OCI-LY3 (cell line): ENCODE results near the gene CCDC134.

Source experiments
- H2AFZ ChIP-seq: fragments of 200-600, 300-600 bp; shearing (Covaris generic); 2 replicates; pipeline ENCODE4 v1.6.0; 2014; ENCODE audit warnings: antibody characterized with exemption, low read depth, low read length
- H3K27ac ChIP-seq: fragments of 200-600, 300-600 bp; sonication (generic); 2 replicates; pipeline ENCODE4 v1.5.1; 2014; ENCODE audit warnings: mild to moderate bottlenecking, low read length, moderate library complexity, mixed read lengths
- H3K27me3 ChIP-seq: fragments of 200-600, 300-600 bp; sonication (generic); 2 replicates; pipeline ENCODE4 v1.6.1; 2014; ENCODE audit warnings: low read depth, low read length, mixed read lengths
- H3K36me3 ChIP-seq: fragments of 200-600, 300-600 bp; sonication (generic); replicated peaks from 2 replicates; pipeline ENCODE3; 2014; ENCODE audit warnings: low read depth, low read length, mixed read lengths
- H3K4me1 ChIP-seq: fragments of 300-600, 200-600 bp; sonication (generic); 2 replicates; pipeline ENCODE4 v1.6.1; 2014; ENCODE audit warnings: low read length, mixed read lengths
- H3K4me2 ChIP-seq: fragments of 200-600, 300-600 bp; sonication (generic); 2 replicates; pipeline ENCODE4 v1.6.1; 2014; ENCODE audit warnings: low read length, mixed read lengths
- H3K4me3 ChIP-seq: fragments of 300-600, 200-600 bp; sonication (generic); 2 replicates; pipeline ENCODE4 v1.5.1; 2014; ENCODE audit warnings: antibody characterized with exemption, mild to moderate bottlenecking, low read length, moderate library complexity
- H3K79me2 ChIP-seq: fragments of 300-600, 200-600 bp; shearing (Covaris generic); 2 replicates; pipeline ENCODE4 v1.6.1; 2014; ENCODE audit warnings: mild to moderate bottlenecking, low read length, mixed read lengths
- H3K9ac ChIP-seq: fragments of 300-600, 200-600 bp; shearing (Covaris generic); 2 replicates; pipeline ENCODE4 v1.6.0; 2014; ENCODE audit warnings: mild to moderate bottlenecking, low read length, moderate library complexity
- H3K9me3 ChIP-seq: fragments of 200-600, 300-600 bp; shearing (Covaris generic); 2 replicates; pipeline ENCODE4 v1.6.1; 2014; ENCODE audit warnings: low read length, mixed read lengths; ENCODE audit not compliant: insufficient read depth
- H4K20me1 ChIP-seq: fragments of 200-600, 300-600 bp; sonication (generic); 2 replicates; pipeline ENCODE4 v1.6.1; 2016; ENCODE audit warnings: low read length, mixed read lengths; ENCODE audit not compliant: insufficient read depth
- CTCF ChIP-seq: fragments of 200-600, 300-600 bp; sonication (generic); IDR thresholded peaks from 2 replicates; pipeline ENCODE4 v1.5.1; 2014; ENCODE audit warnings: antibody characterized with exemption, low read length, low read depth
- EZH2phosphoT487 ChIP-seq: fragments of 200-600 bp; shearing (Covaris generic); IDR thresholded peaks from 2 replicates; pipeline ENCODE4 v1.6.1; 2018; ENCODE audit warnings: antibody characterized with exemption, mixed run types, low read depth

The CCDC134 gene

GRCh38 chr22:41801147-41801819, 804 bp downstream of the CCDC134 start:
- TF ChIP-seq EZH2phosphoT487 = no peak
- TF ChIP-seq CTCF = no peak
- Histone ChIP-seq H3K4me3 (peak overlapping the region; percentile 88), H3K79me2 (peaks cover 22% of the 10 kb centered on the region), H3K4me2 (peak overlapping the region; percentile 95), H3K9ac (peak overlapping the region; percentile 93), H3K9me3 (no peaks in the 10 kb centered on the region), H3K4me1 (peaks cover 16% of the 10 kb centered on the region), H3K27me3 (no peaks in the 10 kb centered on the region), H4K20me1 (no peaks in the 10 kb centered on the region), H3K27ac (no peak overlapping the region), H2AFZ (no peak overlapping the region), H3K36me3 (no peaks in the 10 kb centered on the region)

GRCh38 chr22:41801886-41802285, 1.4 kb downstream of the CCDC134 start:
- peak overlapping the region; percentile 93; the same call in 1 of the 2 replicates for H3K9ac ChIP-seq
- H3K27ac ChIP-seq = no peak overlapping the region
- TF ChIP-seq CTCF (no peak), EZH2phosphoT487 (no peak)
- H3K79me2 ChIP-seq = peaks cover 22% of the 10 kb centered on the region
- no peaks in the 10 kb centered on the region for H3K27me3 ChIP-seq
- no peaks in the 10 kb centered on the region for H3K9me3 ChIP-seq
- H3K36me3 ChIP-seq = no peaks in the 10 kb centered on the region
- H3K4me1 ChIP-seq = peaks cover 16% of the 10 kb centered on the region
- no peak overlapping the region for H2AFZ ChIP-seq
- H3K4me3 ChIP-seq = peak overlapping the region; percentile 88
- H4K20me1 ChIP-seq = no peaks in the 10 kb centered on the region
- peak overlapping the region; percentile 95 for H3K4me2 ChIP-seq

- Histone ChIP-seq H3K79me2 (peaks cover 21% of the 10 kb centered on the region), H2AFZ (no peak overlapping the region), H3K27me3 (no peaks in the 10 kb centered on the region), H3K4me2 (no peak overlapping the region), H3K4me3 (no peak overlapping the region), H3K9me3 (no peaks in the 10 kb centered on the region), H3K9ac (no peak overlapping the region), H3K4me1 (peaks cover 9% of the 10 kb centered on the region), H3K27ac (no peak overlapping the region), H3K36me3 (peaks cover 7% of the 10 kb centered on the region), H4K20me1 (no peaks in the 10 kb centered on the region)
- TF ChIP-seq CTCF = no peak
- no peak for TF ChIP-seq EZH2phosphoT487
Observed at GRCh38 chr22:41805639-41806038, 5.2 kb downstream of the CCDC134 start.

- H2AFZ ChIP-seq = no peak overlapping the region
Observed at GRCh38 chr22:41808400-41808799, 7.9 kb downstream of the CCDC134 start.

More at GRCh38 chr22:41808400-41808799, 7.9 kb downstream of the CCDC134 start:
- no peaks in the 10 kb centered on the region for H3K9me3 ChIP-seq
- H3K36me3 ChIP-seq = peaks cover 15% of the 10 kb centered on the region
- no peak overlapping the region for H3K9ac ChIP-seq
- no peak overlapping the region for H3K27ac ChIP-seq
- H3K4me3 ChIP-seq = no peak overlapping the region
- no peaks in the 10 kb centered on the region for H3K27me3 ChIP-seq
- H4K20me1 ChIP-seq = no peaks in the 10 kb centered on the region
- H3K79me2 ChIP-seq = peaks cover 4% of the 10 kb centered on the region; the same call in 1 of the 2 replicates
- TF ChIP-seq EZH2phosphoT487 (no peak), CTCF (no peak)
- H3K4me1 ChIP-seq = no peaks in the 10 kb centered on the region
- no peak overlapping the region for H3K4me2 ChIP-seq
